Kidney glomerular epithelial cell (primary cell): ENCODE results near the gene SLC22A14.
"Not testable (repeated sequence)": the region's sequence is repeated elsewhere in the genome, so short reads cannot be mapped to it uniquely, and the experiment has no call there.

Source experiments
- DNase-seq: peaks from one replicate; lab custom pipeline; 2025; lab: John Stamatoyannopoulos, UW

The SLC22A14 gene

DNA sequence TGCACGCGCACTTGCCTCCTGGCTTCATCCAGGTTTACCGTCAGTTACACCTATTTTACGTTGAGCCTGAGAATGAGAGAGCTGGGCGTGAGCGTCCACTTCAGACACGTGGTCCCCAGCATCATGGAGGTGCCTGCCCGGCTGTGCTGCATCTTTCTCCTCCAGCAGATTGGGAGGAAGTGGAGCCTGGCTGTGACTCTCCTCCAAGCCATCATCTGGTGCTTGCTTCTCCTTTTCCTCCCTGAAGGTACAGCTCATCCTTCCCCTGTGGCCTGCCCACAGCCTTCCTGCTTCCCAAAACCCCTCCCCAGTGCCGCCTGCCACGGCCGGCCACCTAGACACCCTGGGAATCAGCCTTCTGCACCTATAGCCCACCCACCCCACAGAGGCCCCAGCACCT, 31.6 kb downstream of the SLC22A14 start:
- DNase-seq = no peak

DNA sequence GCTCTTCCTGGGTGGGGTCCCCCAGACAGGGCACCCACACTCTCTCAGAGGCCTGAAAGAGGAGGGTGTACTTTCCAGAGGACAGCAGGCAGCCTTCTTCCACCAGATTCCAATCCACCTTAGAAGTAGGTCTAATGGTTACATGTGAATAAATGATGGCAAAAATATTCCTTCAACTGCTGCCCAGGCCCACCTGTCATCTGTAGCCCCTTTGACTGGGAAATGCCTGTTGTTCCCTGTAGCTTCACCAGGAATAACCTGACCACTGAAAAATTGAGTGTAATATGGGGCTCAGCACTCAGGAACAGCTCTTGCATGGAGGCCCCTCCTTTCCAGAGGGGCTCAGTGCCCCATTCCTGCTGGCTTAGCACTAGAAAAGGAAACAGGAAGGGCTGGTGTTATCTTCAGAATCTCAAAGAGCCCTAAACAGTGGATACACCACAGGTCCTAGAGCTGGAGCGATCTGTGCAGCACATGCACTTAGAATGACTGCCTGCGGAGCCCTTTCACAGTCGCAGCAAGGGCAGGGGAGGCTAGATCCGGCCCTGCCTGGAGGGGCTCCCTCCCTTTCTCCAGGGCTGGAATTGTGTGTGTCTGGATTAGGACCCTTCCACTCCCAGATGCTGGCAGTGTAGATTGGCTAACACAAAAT, 32.1 kb downstream of the SLC22A14 start:
- no peak for DNase-seq

DNA sequence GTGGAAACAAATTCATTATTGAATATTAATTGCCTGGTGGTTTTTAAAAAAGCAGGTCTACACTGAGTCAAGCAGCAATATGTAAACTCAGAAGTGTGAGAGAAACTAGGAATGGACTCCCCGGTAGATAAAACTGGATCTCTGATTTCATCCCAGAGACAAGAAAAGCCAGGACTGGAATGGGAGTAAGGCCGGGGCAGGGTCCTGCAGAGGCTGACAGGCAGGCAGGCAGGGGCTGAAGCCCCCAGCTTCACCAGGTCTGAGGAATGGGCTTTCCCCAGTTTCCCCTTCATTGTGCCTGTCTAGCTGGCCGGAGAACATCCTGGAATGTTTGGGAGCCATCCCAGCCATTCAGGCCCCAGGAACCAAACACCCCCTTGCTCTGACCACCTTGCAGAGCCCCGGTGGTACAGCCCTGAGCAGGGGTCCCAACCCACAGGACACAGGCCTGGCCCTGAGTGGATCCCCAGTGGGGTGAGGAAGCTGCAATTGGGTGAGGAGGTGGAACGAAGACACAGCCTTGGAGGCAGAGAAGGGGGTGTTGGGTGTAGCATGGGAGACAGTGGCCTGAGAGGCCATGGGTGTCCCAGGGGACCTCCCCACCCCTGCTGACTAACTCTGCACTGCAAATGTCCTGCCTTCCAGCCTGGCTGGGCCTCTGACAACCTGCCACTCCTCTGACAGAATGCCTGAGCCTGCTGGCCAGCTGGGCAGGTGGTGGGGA, 32.8 kb downstream of the SLC22A14 start:
- no peak for DNase-seq

DNA sequence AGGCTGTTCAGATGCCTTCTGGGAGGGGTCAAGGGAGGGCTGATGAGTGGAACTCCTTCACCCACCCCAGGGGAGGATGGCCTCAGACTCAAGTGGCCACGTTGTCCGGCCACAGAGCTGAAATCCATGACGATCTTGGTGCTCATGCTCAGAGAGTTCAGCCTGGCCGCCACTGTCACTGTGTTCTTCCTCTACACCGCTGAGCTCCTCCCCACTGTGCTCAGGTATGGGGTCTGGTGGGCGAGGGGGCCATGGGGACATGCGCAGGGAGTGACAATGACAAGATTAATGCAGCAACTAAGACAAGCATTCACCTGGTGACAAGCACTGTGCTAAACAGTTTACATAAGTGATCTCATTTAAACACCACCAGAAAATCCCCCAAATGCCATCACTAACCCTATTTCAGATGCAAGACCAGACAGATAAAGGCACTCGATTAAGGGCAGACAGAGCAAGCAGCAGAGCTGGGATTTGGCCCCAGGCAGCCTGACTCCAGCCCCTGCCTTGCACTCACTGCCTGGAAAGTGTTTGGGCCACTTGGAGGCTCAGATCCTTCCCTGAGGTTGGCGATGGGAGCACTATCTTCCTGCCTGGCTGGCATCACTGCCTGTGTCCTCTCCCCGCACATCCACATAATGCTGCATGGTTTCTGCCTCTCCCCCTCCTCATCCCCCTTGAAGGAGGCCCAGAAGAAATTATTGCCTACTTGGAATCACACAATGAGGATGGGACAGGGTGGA, 33.6 kb downstream of the SLC22A14 start:
- no peak for DNase-seq

DNA sequence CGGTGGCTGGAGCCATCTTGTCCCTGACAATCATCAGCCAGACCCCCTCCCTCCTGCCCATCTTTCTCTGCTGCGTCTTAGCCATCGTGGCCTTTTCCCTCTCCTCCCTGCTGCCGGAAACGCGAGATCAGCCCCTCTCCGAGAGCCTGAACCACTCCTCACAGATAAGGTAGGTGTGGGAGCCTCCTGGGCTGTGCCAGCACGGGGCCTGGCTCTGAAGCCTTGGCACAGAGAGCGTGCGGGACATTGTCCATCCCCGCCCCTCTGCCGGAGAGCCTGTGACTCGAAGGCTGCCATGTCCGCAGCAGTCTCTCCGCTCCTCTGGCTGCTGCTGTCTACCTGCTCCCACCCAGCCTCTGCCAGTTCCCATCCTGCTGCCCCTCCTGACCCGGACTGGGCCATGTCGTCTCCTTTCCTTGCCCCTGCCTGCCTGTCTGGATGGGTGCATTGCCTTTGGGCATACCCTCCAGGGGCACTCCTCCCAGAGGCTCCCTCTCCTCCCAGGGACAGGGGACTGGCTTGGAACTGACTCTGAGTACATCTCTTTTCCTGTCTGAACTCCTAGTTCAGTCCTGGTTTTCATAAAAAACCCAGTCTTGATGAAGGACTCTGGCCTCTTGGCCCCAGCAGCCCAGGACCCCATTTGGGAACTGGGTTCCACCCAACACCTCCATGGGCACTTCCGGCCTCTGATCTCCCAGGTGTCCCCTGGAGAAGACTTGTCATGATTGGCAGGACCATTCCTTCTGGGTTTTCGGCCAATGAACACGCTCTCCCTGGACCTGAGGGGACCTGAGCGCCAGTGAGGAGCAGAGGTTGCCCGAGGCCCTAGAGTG, 34.5 kb downstream of the SLC22A14 start:
- DNase-seq = no peak

DNA sequence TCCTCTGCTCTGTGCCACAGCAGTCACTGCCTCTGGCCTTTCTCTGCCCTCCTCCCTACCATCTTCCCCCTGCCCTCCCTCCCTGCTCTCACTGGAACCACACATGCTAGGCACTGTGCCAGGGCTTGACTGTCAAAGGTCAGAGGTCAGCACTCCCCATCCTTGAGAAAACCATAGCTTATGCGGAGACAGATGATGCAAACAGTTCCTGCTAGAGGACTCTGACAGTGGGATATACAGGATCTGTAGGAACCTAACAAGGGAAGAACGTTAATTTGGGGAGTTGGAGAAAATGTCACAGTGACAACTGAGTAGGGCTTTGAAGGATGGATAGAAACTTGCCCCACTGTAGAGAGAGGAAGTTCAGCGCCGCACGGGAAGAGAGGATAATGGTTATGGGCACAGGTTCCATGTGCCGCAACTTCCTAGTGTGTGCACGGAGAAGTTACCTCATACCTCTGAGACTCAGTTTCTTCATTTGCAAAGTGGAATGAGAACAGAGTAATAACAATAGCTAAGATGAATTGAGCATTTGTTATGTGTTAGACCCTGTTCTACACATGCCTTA, 35.2 kb downstream of the SLC22A14 start:
- no peak for DNase-seq

DNA sequence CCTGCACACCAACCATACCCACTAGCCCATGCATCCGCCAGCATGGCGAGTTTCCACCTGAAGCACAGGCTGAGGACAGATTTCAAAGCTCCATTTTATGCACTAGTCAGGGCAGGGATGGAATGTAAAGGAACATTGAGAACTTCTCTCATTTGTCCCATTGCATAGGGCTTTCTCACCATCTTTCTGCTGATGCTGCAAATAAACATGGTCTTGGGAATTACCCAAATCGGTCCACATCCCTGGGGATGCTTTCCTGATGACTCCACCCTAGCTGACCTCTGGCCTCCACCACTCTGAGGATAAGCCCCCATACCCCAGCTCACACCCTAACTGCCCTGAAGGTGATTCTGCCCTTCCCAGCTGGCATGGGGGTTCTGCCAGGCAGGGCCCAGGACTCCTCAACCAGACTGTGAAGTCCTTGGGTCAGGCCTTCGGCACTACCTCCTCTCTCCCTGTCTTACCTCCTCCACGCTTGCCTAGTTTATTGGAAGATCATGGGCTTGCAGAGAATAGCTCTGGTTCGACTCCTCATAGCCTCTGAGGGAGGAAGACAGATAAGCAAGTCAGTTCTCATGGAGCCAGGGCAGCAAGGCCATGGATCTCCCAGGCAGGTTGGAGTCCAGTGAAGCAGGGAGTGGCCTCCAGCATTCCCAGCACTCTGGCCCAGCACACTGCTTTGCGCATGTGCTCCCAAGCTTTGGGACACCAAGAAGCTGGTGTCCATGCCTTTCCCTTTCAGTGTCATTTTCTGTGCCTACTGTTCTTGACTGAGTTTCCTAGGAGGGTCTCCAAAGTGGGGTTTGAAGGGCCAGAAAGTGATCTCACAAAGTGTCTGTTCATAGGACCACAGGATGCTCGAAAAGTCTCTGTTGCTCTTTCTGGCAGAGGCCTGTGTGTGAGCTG, 36.9 kb downstream of the SLC22A14 start:
- no peak for DNase-seq

DNA sequence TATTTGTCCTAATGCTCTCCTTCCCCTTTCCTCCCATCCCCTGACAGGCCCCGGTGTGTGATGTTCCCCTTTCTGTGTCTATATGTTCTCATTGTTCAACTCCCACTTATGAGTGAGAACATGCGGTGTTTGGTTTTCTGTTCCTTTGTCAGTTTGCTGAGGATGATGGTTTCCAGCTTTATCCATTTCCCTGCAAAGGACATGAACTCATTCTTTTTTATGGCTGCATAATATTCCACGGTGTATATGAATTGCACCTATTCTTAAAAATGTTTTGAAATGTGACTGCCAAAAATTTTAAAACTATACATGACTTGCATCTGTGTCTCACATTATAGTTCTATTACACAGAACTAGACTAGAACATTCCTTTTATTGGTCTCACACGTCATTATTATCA, 38.5 kb downstream of the SLC22A14 start:
- DNase-seq = not testable (repeated sequence)

DNA sequence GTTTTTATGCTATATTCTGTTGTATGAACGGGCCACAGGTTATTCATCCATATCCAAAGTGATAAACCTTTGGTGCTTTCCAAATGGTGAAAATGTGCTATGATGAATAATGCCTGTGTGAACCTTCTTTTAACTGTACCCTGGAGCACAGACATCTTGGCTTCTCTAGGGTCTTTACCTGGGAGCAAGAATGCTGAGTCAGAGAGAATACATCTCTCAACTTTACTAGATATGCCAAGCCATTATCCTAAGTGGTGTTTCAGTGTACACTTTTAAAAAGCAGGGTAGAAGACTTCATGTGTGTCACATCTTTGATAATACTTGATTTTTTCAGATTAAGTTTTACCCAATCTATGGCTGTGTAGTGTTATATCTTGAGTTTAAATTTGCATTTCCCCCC, 41.0 kb downstream of the SLC22A14 start:
- no peak for DNase-seq

DNA sequence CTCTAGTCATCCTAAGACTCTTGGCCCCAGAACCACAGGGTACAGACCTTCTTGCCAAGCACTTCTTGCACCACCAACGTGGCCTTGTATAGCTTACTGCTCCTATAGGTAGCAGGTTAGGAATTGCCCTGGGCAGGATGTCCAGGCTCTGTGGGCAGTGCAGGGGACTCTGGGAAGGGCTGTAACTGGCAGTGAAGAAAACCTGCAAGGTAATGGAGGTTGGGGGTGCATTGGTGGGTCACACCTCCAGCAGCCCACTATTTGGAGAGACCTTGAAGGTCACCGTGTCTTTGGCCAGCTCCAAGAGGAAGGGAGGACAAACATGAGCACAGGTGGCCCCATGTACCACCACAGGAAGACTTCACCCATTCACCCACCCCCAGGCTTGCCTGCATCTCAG, 43.2 kb downstream of the SLC22A14 start:
- no peak for DNase-seq

DNA sequence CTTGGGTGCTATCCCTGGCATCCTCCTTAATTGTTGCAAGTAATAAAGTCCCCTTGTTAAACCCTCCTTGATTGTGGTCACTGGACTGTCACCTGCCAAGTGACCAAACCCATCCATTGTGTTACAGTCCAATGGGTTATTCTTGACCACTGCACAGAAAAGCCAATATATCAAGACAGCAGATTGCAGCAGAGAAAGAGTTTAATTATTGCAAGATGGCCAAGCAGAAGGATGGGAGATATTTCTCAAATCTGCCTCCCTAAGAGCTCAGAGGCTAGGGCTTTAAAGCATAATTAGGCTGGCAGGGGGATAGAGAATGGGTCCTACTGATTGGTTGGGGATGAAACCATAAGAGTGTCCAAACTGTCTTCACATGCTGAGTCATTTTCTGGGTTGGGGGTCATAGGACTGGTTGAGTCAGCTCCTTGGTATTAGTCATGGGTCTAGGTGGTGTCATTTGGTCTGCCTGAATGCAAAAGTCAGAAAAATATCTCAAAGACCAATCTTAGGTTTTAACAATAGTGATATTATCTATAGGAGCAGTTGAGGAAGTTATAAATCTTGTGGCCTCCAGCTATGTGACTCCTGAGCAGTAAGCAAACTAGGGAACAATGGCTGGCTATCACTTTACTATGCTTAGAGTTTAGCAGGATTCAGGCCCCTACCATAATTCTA, 45.4 kb downstream of the SLC22A14 start:
- DNase-seq = no peak

DNA sequence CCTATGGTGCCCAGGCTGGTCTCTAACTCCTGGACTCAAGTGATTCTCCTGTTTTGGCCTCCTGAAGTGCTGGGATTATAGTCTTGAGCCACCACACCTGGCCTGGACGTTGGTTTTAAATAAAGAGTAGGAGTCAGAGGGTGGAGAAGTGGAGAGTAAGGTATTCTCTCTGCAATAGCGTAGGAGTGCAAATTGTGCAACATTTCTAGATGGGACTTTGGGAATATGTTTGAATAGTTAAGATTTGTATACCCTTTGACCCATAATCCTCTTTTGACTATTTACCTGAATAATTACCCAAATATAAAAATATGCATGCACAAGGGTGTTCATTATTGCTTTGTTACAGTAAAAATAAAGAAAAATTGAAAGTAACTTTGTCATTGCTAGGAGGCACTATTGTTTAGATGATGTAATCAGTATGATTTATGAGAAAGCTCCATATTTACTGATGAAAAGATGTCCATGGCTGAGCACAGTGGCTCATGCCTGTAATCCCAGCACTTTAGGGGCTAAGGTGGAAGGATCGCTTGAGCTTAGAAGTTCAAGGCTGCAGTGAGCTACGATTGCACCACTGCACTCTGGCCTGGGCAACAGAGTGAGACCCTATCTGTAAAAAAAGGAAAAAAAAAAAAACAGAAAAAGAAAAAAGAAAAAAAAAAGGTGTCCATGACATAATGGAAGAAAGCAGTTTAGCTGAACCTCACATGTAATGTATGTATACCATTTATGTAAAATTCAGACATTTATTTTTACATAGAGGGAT, 49.3 kb downstream of the SLC22A14 start:
- DNase-seq = no peak

DNA sequence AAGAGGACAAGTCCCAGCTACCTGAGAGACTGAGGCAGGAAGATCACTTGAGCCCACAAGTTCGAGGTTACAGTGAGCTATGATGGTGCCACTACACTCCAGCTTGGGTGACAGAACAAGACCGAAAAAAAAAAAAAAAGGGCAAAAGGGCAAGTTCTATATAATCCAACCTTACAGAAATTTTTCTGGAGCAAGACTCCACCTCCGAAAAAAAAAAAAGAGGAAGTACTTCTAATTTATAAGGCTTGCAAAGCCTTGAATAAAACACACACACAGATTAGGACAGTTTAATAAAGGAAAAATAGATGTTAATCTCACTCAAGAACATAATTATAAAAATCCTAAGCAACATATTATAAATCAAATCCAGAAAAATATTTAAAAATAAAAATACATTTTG, 50.1 kb downstream of the SLC22A14 start:
- DNase-seq = no peak

DNA sequence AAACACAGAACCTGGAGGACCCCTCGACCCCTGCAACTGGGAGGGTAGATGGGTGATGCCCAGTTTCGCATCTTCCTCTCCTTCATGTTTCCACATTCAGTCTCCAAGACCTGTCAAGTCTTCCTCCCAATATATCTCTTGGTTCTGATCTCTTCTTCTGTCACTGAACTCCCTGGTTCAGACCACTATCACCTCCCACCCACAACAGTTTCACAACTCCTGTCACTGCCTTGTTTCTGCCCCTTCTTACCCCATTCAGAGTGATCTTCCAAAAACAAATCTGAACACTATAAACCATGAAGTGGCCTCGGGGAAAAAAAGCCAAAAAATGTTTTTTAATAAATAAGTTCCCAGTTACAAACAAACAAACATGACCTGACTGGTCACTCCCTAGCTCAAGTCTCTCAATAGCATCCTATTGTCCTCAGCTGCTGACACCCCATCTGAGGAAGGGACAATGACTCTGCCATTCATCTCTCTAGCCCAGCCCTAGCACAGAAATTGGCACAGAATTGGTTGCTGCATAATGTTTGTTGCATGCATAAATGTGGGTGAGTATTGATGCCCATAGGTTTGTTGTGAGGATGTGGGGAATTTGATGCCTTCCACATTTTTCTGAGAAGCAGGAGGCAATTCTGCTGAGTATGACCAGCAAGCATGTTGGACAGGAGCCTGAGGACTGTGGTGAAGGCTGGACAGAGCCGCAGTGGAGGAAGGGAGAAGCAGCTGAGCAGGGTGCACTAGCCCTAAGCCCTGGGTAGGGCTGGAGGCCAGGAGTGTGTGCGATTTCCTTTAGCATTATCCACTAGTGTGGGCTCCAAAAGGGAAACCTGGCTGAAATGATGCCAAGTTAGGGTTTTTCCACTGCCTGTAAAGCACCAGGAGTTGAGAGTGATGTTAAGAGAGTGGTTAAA, 52.3 kb downstream of the SLC22A14 start:
- no peak for DNase-seq

DNA sequence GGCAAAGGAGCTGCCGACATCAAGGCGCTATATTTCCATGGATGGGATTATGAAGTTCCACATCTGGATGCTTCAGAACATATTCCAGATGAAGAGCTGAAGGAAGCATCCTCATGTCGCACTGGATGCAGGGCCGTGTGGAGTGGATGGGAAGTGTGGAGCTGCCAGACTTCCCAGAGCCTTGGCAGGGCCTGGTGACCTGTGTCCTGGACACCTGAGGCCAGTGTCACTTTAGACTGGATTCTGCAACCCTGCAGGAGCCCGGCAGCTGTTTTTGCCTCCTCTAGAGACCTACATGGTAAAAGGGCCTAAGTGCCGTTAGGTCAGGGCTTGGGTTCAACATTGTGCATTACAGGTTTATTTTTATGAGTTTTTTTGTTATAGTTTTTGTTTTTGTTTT, 53.2 kb downstream of the SLC22A14 start:
- DNase-seq = no peak

DNA sequence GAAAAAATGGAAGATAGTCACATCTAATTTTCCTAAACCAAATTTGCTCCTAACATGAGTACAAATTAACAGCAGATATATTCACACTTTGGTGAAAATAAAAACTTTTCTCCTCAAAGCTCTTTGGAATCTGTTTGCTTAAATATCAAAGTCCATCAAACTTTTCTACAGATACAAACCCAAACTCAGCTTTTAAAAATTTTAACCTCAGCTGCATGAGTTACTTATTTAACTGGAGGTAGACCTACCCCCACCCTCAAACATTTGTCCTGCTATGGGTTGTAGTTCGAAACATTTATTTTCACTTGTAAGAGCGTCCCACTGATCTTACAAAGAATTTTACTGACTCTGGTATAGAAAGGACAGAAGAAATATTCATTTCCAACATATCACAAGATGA, 55.6 kb downstream of the SLC22A14 start:
- DNase-seq = no peak

DNA sequence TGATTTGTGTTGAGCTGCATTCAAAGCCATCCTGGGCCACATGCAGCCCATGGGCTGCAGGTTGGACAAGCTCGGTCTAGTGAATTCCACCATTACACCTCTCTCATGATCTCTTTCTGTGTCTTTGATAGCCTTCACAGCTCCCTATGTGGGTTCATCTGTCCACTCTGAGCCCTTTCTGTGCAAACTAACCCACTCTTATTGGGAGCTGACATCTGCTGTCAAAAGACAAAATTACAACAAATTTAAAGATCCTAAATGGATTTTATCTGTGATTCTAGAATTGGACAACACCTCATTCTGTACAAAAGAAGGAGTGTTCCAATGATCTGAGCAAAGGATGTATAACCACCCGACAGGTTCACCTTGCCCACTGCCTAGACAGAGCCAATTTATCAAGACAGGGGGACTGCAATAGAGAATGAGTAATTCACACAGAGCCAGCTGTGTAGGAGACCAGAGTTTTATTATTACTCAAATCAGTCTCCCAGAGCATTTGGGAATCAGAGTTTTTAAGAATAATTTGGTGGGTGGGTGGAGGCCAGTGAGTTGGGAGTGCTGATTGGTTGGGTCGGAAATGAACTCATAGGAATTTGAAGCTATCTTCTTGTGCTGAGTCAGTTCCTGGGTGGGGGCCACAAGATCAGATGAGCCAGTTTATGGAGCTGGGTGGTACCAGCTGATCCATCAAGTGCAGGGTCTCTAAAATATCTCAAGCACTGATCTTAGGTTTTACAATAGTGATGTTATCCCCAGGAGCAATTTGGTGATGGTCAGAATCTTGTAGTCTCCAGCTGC, 61.9 kb downstream of the SLC22A14 start:
- no peak for DNase-seq
